A549 (cell line): Measurements from ENCODE around the gene NME5.

Experiments used
- CTCF ChIP-seq: fragments of >200 bp; sonication (Bioruptor Twin); formaldehyde crosslinking; IDR thresholded peaks from 3 replicates; pipeline ENCODE4 v1.5.1; 2016
- HDAC2 ChIP-seq: fragments of 200-600 bp; sonication (generic); IDR thresholded peaks from 2 replicates; pipeline ENCODE4 v1.6.1; 2016
- MAX ChIP-seq: IDR thresholded peaks from 2 replicates; pipeline ENCODE4 v1.6.1; 2012
- NFE2L2 ChIP-seq: fragments of 150-350 bp; conservative IDR thresholded peaks from 2 replicates; pipeline ENCODE4 v1.6.1; 2014; ENCODE audit warnings: low read length
- PHF8 ChIP-seq: fragments of 200-600 bp; sonication (generic); IDR thresholded peaks from 2 replicates; pipeline ENCODE4 v1.6.1; 2016; ENCODE audit warnings: low read depth, mild to moderate bottlenecking, antibody characterized with exemption, moderate library complexity, borderline replicate concordance
- POLR2A ChIP-seq: IDR thresholded peaks from 2 replicates; pipeline ENCODE4 v1.6.1; 2012; ENCODE audit warnings: mild to moderate bottlenecking, low read length
- RAD21 ChIP-seq, 2 experiments: fragments of >200 bp in 1 of 2; sonication (Bioruptor Twin) in 1 of 2; formaldehyde crosslinking in 1 of 2; IDR thresholded peaks in 1 of 2; conservative IDR thresholded peaks in 1 of 2; 2 replicates in 1 of 2; 3 replicates in 1 of 2; pipeline ENCODE4 v1.6.1; 2012 to 2018; ENCODE audit warnings: inconsistent platforms in 1 of 2
- REST ChIP-seq: fragments of 200-600 bp; sonication (generic); IDR thresholded peaks from 2 replicates; pipeline ENCODE4 v1.6.1; 2016; ENCODE audit warnings: antibody characterized with exemption, mild to moderate bottlenecking, moderate library complexity
- RFX5 ChIP-seq: fragments of 450-650 bp; IDR thresholded peaks from 2 replicates; pipeline ENCODE4 v1.7.1; 2014; ENCODE audit warnings: antibody characterized with exemption, mild to moderate bottlenecking, moderate library complexity
- RNF2 ChIP-seq: fragments of 200-600 bp; sonication (generic); IDR thresholded peaks from 2 replicates; pipeline ENCODE4 v1.6.1; 2016; ENCODE audit warnings: low read depth, mild to moderate bottlenecking, antibody characterized with exemption, moderate library complexity, borderline replicate concordance

GRCh38 chr5:138178516-138179276 is 39.5 kb upstream of the NME5 start, which contains the start of the genes BRD8 and KIF20A:
- TF ChIP-seq CTCF (no peak), MAX (peak; percentile 91), RAD21 (conservative IDR thresholded peaks at IDR 0.05 in 1 of 2, IDR thresholded peaks at IDR 0.05 in 1 of 2) (no peak), POLR2A (peak; percentile 80), HDAC2 (peak; percentile 97), RFX5 (0 out of 2 replicates have a peak, but pooled peaks have one; percentile 27), RNF2 (no peak), REST (no peak), NFE2L2 (no peak), PHF8 (no peak; the same call in 1 of the 2 replicates)
